ENCODE measurements around the gene TMEM117. TPM values are rescaled to one million over a fixed set of nuclear protein-coding genes. Genes with fewer than 3 reads are reported as not detected.

The TMEM117 gene
- total and polyA plus RNA-seq, 10 of the 15 experiments (the other 5 are each of a cell fraction or from before 2014, with no cell fraction given), result 3.1 to 8.2 (median 6.1) TPM

DNA sequence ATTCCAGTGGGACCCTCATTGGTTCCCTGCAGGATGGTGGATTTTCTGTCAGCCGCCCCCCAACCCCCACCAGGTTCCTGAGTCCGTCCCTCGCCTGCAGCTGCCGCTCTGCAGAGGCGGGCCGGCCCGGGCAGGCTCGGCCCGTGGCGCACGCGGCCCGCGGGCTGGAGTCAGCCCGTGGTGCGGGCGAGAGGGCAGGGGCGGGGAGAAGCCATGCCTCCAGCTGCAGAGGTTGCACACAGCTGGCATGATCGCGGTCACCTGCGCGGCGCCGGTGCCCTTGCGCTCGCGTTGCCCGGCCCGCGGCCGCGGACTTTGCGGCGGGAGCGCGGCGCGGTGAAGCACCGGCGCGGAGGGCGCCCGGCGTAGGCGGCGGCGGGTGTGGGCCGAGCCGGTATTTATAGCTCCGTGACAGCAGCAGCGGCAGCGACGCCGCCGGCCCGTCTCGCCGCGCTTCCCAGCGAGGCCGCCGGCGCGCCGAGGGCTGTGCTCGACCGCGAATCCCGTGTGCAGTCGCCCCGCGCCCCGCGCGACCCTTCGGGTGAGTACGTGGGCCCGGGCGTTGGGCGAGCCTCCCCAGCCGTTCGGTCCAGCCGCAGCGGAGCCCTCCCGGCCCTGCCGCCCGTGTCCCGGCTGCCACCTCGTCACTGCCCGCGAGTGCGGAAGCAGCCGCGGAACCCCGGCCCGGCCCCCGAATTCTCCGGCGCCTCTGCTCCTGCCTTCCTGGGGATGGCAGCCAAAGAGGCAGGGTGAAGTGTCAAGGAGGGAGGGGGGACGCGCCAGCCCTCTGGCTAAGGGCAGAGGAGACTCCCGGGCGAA, at the start of gene TMEM117 (continued):
- TF ChIP-seq, protein P1, sequence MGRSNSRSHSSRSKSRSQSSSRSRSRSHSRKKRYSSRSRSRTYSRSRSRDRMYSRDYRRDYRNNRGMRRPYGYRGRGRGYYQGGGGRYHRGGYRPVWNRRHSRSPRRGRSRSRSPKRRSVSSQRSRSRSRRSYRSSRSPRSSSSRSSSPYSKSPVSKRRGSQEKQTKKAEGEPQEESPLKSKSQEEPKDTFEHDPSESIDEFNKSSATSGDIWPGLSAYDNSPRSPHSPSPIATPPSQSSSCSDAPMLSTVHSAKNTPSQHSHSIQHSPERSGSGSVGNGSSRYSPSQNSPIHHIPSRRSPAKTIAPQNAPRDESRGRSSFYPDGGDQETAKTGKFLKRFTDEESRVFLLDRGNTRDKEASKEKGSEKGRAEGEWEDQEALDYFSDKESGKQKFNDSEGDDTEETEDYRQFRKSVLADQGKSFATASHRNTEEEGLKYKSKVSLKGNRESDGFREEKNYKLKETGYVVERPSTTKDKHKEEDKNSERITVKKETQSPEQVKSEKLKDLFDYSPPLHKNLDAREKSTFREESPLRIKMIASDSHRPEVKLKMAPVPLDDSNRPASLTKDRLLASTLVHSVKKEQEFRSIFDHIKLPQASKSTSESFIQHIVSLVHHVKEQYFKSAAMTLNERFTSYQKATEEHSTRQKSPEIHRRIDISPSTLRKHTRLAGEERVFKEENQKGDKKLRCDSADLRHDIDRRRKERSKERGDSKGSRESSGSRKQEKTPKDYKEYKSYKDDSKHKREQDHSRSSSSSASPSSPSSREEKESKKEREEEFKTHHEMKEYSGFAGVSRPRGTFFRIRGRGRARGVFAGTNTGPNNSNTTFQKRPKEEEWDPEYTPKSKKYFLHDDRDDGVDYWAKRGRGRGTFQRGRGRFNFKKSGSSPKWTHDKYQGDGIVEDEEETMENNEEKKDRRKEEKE (IDR thresholded peaks at IDR 0.05), result no peak
- TF ChIP-seq ZSCAN29 (IDR thresholded peaks at IDR 0.05), result peak; percentile 56; the same call in 1 of the 2 replicates
- no peak for TF ChIP-seq KAT2A (conservative IDR thresholded peaks at IDR 0.05; ENCODE audit: control insufficient read depth, low read depth, low read length)
- TF ChIP-seq, protein P2, sequence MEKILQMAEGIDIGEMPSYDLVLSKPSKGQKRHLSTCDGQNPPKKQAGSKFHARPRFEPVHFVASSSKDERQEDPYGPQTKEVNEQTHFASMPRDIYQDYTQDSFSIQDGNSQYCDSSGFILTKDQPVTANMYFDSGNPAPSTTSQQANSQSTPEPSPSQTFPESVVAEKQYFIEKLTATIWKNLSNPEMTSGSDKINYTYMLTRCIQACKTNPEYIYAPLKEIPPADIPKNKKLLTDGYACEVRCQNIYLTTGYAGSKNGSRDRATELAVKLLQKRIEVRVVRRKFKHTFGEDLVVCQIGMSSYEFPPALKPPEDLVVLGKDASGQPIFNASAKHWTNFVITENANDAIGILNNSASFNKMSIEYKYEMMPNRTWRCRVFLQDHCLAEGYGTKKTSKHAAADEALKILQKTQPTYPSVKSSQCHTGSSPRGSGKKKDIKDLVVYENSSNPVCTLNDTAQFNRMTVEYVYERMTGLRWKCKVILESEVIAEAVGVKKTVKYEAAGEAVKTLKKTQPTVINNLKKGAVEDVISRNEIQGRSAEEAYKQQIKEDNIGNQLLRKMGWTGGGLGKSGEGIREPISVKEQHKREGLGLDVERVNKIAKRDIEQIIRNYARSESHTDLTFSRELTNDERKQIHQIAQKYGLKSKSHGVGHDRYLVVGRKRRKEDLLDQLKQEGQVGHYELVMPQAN (conservative IDR thresholded peaks at IDR 0.05), result peak; percentile 82; the same call in 1 of the 2 replicates
- TF ChIP-seq LARP7 (IDR thresholded peaks at IDR 0.05), result peak; percentile 93
- peak; percentile 91; the same call in 1 of the 2 replicates for TF ChIP-seq ASH2L (IDR thresholded peaks at IDR 0.05; ENCODE audit: borderline replicate concordance, low read depth)
- 0 out of 2 replicates have a peak, but pooled peaks have one; percentile 27 for TF ChIP-seq YY1 (IDR thresholded peaks at IDR 0.05; ENCODE audit: low read depth, low read length)
- no peak for TF ChIP-seq STAT1 (conservative IDR thresholded peaks at IDR 0.05)
- TF ChIP-seq TCF3 (IDR thresholded peaks at IDR 0.05; ENCODE audit: borderline replicate concordance, insufficient read depth, low read depth, low read length), result peak; percentile 55; the same call in 1 of the 2 replicates
- peak; percentile 79 for TF ChIP-seq NR2F1 (conservative IDR thresholded peaks at IDR 0.05)
- TF ChIP-seq, protein P3, sequence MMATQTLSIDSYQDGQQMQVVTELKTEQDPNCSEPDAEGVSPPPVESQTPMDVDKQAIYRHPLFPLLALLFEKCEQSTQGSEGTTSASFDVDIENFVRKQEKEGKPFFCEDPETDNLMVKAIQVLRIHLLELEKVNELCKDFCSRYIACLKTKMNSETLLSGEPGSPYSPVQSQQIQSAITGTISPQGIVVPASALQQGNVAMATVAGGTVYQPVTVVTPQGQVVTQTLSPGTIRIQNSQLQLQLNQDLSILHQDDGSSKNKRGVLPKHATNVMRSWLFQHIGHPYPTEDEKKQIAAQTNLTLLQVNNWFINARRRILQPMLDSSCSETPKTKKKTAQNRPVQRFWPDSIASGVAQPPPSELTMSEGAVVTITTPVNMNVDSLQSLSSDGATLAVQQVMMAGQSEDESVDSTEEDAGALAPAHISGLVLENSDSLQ (IDR thresholded peaks at IDR 0.05), result no peak
- peak; percentile 40; the same call in 1 of the 2 replicates for TF ChIP-seq CREM (IDR thresholded peaks at IDR 0.05; ENCODE audit: low read depth)
- TF ChIP-seq RUNX3 (IDR thresholded peaks at IDR 0.05; ENCODE audit: low read length), result peak; percentile 26; the same call in 1 of the 2 replicates
- TF ChIP-seq TCF12 (IDR thresholded peaks at IDR 0.05; ENCODE audit: low read depth, low read length), result 0 out of 2 replicates have a peak, but pooled peaks have one; percentile 16
- peak; percentile 41 for TF ChIP-seq EED (IDR thresholded peaks at IDR 0.05; ENCODE audit: low read depth)
- TF ChIP-seq HDAC2 (IDR thresholded peaks at IDR 0.05), result no peak
- TF ChIP-seq HDGF (IDR thresholded peaks at IDR 0.05), result no peak
- no peak for TF ChIP-seq MEF2B (IDR thresholded peaks at IDR 0.05; ENCODE audit: partially characterized antibody, poor library complexity, severe bottlenecking)
- peak; percentile 54; the same call in 1 of the 2 replicates for TF ChIP-seq TAF1 (IDR thresholded peaks at IDR 0.05; ENCODE audit: borderline replicate concordance, low read depth, low read length)
- TF ChIP-seq SMARCA5 (IDR thresholded peaks at IDR 0.05), result 0 out of 2 replicates have a peak, but pooled peaks have one; percentile 79
- TF ChIP-seq MEF2A (IDR thresholded peaks at IDR 0.05; ENCODE audit: insufficient read depth, low read depth, low read length), result peak; percentile 60; the same call in 1 of the 2 replicates
- TF ChIP-seq KLF5 (IDR thresholded peaks at IDR 0.05; ENCODE audit: partially characterized antibody), result peak; percentile 18
- TF ChIP-seq IKZF1 (conservative IDR thresholded peaks at IDR 0.05), result peak; percentile 93
- no peak for TF ChIP-seq RAD21 (IDR thresholded peaks at IDR 0.05; ENCODE audit: insufficient read depth, low read depth, low read length)
- TF ChIP-seq SMAD1 (IDR thresholded peaks at IDR 0.05; ENCODE audit: low read depth, partially characterized antibody), result no peak
- TF ChIP-seq NBN (IDR thresholded peaks at IDR 0.05), result no peak
- 0 out of 2 replicates have a peak, but pooled peaks have one; percentile 10 for TF ChIP-seq CREB1 (IDR thresholded peaks at IDR 0.05; ENCODE audit: low read depth)
